Adipocyte (in vitro differentiated cells): ENCODE results near the gene SLC9A8.

Source experiments
- DNase-seq: peaks from one replicate; pipeline ENCODE4 v3.0.0-alpha.2; 2015; ENCODE audit warnings: low read depth
- H3K27me3 ChIP-seq: replicated peaks from 2 replicates; pipeline ENCODE4 v1.7.0; 2013; ENCODE audit warnings: mild to moderate bottlenecking, low read length, moderate library complexity; ENCODE audit not compliant: control insufficient read depth, insufficient read depth
- H3K36me3 ChIP-seq: 2 replicates; pipeline ENCODE4 v1.7.0; 2013; ENCODE audit warnings: low read length, mild to moderate bottlenecking, moderate library complexity; ENCODE audit not compliant: control insufficient read depth, insufficient read depth, severe bottlenecking
- H3K4me1 ChIP-seq: 2 replicates; pipeline ENCODE4 v1.7.0; 2013; ENCODE audit warnings: mild to moderate bottlenecking, low read length, moderate library complexity; ENCODE audit not compliant: control insufficient read depth, insufficient read depth
- H3K4me3 ChIP-seq: 2 replicates; pipeline ENCODE4 v1.7.0; 2013; ENCODE audit warnings: mild to moderate bottlenecking, low read length, moderate library complexity
- H3K9ac ChIP-seq: 2 replicates; pipeline ENCODE4 v1.7.0; 2013; ENCODE audit warnings: mild to moderate bottlenecking, low read length, moderate library complexity
- H3K9me3 ChIP-seq: 2 replicates; pipeline ENCODE4 v1.7.0; 2013; ENCODE audit warnings: mild to moderate bottlenecking, low read length, moderate library complexity; ENCODE audit not compliant: control insufficient read depth

SLC9A8 gene

GRCh38 chr20:49868538-49868937, 55.9 kb downstream of the SLC9A8 start:
- Histone ChIP-seq H3K36me3 (peaks cover 25% of the 10 kb centered on the region), H3K27me3 (no peaks in the 10 kb centered on the region), H3K9me3 (no peaks in the 10 kb centered on the region), H3K4me1 (peaks cover 16% of the 10 kb centered on the region), H3K4me3 (no peak overlapping the region), H3K9ac (no peak overlapping the region)
- no peak for DNase-seq

- DNase-seq = no peak
- no peaks in the 10 kb centered on the region for H3K9me3 ChIP-seq
- peaks cover 16% of the 10 kb centered on the region for H3K4me1 ChIP-seq
- peaks cover 25% of the 10 kb centered on the region for H3K36me3 ChIP-seq
- H3K9ac ChIP-seq = no peak overlapping the region
- no peak overlapping the region for H3K4me3 ChIP-seq
- no peaks in the 10 kb centered on the region for H3K27me3 ChIP-seq
Measured at GRCh38 chr20:49868964-49869363, 56.3 kb downstream of the SLC9A8 start.

GRCh38 chr20:49870261-49870660, 57.6 kb downstream of the SLC9A8 start:
- Histone ChIP-seq H3K4me3 (no peak overlapping the region), H3K27me3 (no peaks in the 10 kb centered on the region), H3K9ac (no peak overlapping the region), H3K36me3 (peaks cover 14% of the 10 kb centered on the region), H3K9me3 (no peaks in the 10 kb centered on the region), H3K4me1 (peaks cover 15% of the 10 kb centered on the region)
- DNase-seq = no peak

DNA sequence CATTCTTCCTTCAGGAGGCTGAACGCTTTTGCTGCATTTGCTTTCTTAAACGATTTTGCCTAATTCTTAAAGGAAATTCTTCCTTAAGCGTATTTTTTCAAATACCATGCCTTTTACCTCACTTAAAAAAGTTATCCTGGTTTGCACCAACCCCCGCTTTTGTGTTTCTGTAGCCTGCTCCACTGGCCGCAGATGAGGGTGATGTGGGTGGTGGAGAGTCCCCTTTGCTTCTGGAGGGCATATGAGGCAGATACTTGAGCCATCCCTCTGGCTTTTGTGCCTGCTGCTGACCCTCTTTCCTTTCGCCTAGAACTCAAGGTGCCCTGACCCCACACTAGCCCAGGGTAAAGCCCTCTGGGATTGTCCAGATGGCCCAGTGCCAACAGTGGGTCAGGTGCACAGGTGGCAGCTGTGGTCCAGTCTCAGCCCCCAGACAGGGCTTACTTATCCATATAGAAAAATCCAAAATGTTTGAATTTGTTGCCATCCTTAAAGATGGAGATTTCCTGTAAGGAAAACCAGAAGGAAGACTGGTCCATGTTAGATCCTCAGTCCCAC, 58.8 kb downstream of the SLC9A8 start:
- no peaks in the 10 kb centered on the region for H3K27me3 ChIP-seq
- H3K4me1 ChIP-seq = peaks cover 3% of the 10 kb centered on the region
- H3K36me3 ChIP-seq = peaks cover 10% of the 10 kb centered on the region
- no peak overlapping the region for H3K9ac ChIP-seq
- no peaks in the 10 kb centered on the region for H3K9me3 ChIP-seq
- H3K4me3 ChIP-seq = no peak overlapping the region
- no peak for DNase-seq

DNA sequence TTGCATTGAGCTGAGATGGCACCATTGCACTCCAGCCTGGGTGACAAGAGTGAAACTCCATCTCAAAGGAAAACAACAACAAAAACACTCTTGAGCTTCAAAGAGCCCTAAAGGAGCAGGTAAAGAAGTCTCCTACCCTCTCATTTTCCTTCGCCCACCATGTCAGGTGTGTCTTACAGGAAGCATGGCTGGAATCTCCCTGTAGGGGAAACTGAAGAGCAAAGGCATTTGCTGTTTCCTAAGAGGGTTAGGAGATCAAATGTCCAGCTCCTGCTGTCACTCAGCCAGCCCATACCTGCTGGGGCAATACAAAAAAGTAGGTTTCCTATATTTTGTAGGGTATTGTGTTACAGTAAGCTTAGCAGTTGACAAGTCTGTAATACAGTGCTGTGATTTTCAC, 59.4 kb downstream of the SLC9A8 start:
- no peak overlapping the region for H3K9ac ChIP-seq
- H3K4me1 ChIP-seq = no peaks in the 10 kb centered on the region
- no peaks in the 10 kb centered on the region for H3K27me3 ChIP-seq
- no peaks in the 10 kb centered on the region for H3K9me3 ChIP-seq
- peaks cover 10% of the 10 kb centered on the region for H3K36me3 ChIP-seq
- no peak overlapping the region for H3K4me3 ChIP-seq
- no peak for DNase-seq

DNA sequence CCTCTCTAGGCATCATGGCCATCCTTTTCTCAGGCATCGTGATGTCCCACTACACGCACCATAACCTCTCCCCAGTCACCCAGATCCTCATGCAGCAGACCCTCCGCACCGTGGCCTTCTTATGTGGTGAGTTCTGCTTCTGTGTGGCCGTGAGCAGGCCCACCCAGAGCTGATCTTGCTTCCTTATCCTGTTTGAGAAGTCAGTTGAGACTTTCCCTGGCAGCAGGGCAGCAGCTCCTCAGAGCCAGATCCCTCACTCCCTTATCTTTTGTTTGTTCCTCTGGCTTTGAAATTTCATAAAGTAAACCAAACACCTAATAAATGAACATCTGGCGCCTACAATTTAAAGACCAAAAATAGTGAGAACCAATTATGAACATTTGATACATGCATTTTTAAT, 62.1 kb downstream of the SLC9A8 start:
- Histone ChIP-seq H3K36me3 (peaks cover 10% of the 10 kb centered on the region), H3K9me3 (no peaks in the 10 kb centered on the region), H3K27me3 (no peaks in the 10 kb centered on the region), H3K9ac (no peak overlapping the region), H3K4me3 (no peak overlapping the region), H3K4me1 (peaks cover 9% of the 10 kb centered on the region)
- no peak for DNase-seq

- H3K27me3 ChIP-seq = no peaks in the 10 kb centered on the region
- peaks cover 15% of the 10 kb centered on the region for H3K36me3 ChIP-seq
- H3K9ac ChIP-seq = no peak overlapping the region
- peaks cover 9% of the 10 kb centered on the region for H3K4me1 ChIP-seq
- H3K4me3 ChIP-seq = no peak overlapping the region
- DNase-seq = peak; percentile 51
- no peaks in the 10 kb centered on the region for H3K9me3 ChIP-seq
Measured at GRCh38 chr20:49877386-49877921, 64.8 kb downstream of the SLC9A8 start.

GRCh38 chr20:49878977-49879376, 66.3 kb downstream of the SLC9A8 start:
- Histone ChIP-seq H3K4me1 (peaks cover 9% of the 10 kb centered on the region), H3K9me3 (no peaks in the 10 kb centered on the region), H3K4me3 (no peak overlapping the region), H3K27me3 (no peaks in the 10 kb centered on the region), H3K36me3 (peaks cover 25% of the 10 kb centered on the region), H3K9ac (no peak overlapping the region)
- DNase-seq = no peak

- Histone ChIP-seq H3K9me3 (no peaks in the 10 kb centered on the region), H3K9ac (no peak overlapping the region), H3K4me1 (peaks cover 9% of the 10 kb centered on the region), H3K4me3 (no peak overlapping the region), H3K36me3 (peaks cover 33% of the 10 kb centered on the region), H3K27me3 (no peaks in the 10 kb centered on the region)
- peak; percentile 82 for DNase-seq
Measured at GRCh38 chr20:49880177-49880576, 67.5 kb downstream of the SLC9A8 start.

- Histone ChIP-seq H3K9ac (no peak overlapping the region), H3K27me3 (no peaks in the 10 kb centered on the region), H3K9me3 (no peaks in the 10 kb centered on the region), H3K4me1 (peaks cover 9% of the 10 kb centered on the region), H3K4me3 (no peak overlapping the region), H3K36me3 (peaks cover 38% of the 10 kb centered on the region)
- no peak for DNase-seq
Measured at GRCh38 chr20:49880724-49881445, 68.3 kb downstream of the SLC9A8 start.

GRCh38 chr20:49882171-49882970, 69.7 kb downstream of the SLC9A8 start:
- no peak overlapping the region for H3K9ac ChIP-seq
- H3K4me1 ChIP-seq = peaks cover 12% of the 10 kb centered on the region
- no peak overlapping the region for H3K4me3 ChIP-seq
- H3K36me3 ChIP-seq = peaks cover 43% of the 10 kb centered on the region
- DNase-seq = no peak
- no peaks in the 10 kb centered on the region for H3K9me3 ChIP-seq
- no peaks in the 10 kb centered on the region for H3K27me3 ChIP-seq
